Gastrocnemius medialis (tissue), 4 donors: ENCODE data around the gene CEP290. TPM values are rescaled to one million over a fixed set of nuclear protein-coding genes. Genes with fewer than 3 reads are reported as not detected.

Experiments used
- ATAC-seq, 2 donors: fragments of 150-250 bp; one replicate each; pipeline ENCODE4 v1.9.1; 2016
- DNase-seq, 2 donors: peaks; one replicate each; pipeline ENCODE4 v3.0.0-alpha.2; 2019
- H3K27ac ChIP-seq, 4 donors: fragments of 200-600 bp; sonication (generic); 1 replicate in 1 of 4; 2 replicates in 3 of 4; pipeline ENCODE4 v1.5.1; 2016 to 2018; ENCODE audit warnings: mild to moderate bottlenecking in 2 of 4, moderate library complexity in 1 of 4
- H3K27me3 ChIP-seq, 3 donors: fragments of 200-600 bp; sonication (generic) in 2 of 3; 1 replicate in 1 of 3; 2 replicates in 2 of 3; pipeline versions ENCODE4 v1.5.1 to v1.6.0; 2016 to 2019; ENCODE audit warnings: mild to moderate bottlenecking in 1 of 3, moderate library complexity in 1 of 3
- H3K36me3 ChIP-seq, 2 donors: fragments of 200-600 bp; sonication (generic) in 1 of 2; one replicate each; pipeline ENCODE4 v1.5.1; 2017 to 2018
- H3K4me1 ChIP-seq, 2 donors: fragments of 200-600 bp; sonication (generic) in 1 of 2; one replicate each; pipeline ENCODE4 v1.5.1; 2016 to 2017; ENCODE audit warnings: mild to moderate bottlenecking in 2 of 2
- H3K4me3 ChIP-seq, 4 donors: fragments of 200-600 bp; sonication (generic) in 3 of 4; 1 replicate in 1 of 4; 2 replicates in 3 of 4; pipeline ENCODE4 v1.5.1; 2016 to 2019; ENCODE audit warnings: mild to moderate bottlenecking in 2 of 4
- H3K9me3 ChIP-seq, 3 donors: fragments of 200-600 bp; sonication (generic) in 2 of 3; 1 replicate in 1 of 3; 2 replicates in 2 of 3; pipeline ENCODE4 v1.5.1; 2016 to 2019
- POLR2A ChIP-seq, 2 donors: fragments of 450-650 bp; IDR thresholded peaks; one replicate each; pipeline ENCODE4 v1.6.1; 2017; ENCODE audit warnings: antibody characterized with exemption in 2 of 2, mild to moderate bottlenecking in 2 of 2, moderate library complexity in 2 of 2
- in situ Hi-C, 4 donors: fragments of 200-750 bp; cut with MboI; loops; one replicate each; pipeline versions ENCODE4 v1.15.0 to v1.8.0; 2017; ENCODE audit warnings: low sequenced_read_pairs in 4 of 4
- intact Hi-C: fragments of 100-400 bp; cut with DNase I; formaldehyde crosslinking; loops from one replicate; pipeline ENCODE4 v1.15.1; 2023; ENCODE audit warnings: low total_unique reads
- total RNA-seq, 4 donors: library from RNA; depleted of rRNA; stranded (reverse); fragments of >200 nt; gene quantifications; one replicate each; pipeline versions ENCODE4 v1.1.0 to v1.2.3, GENCODE V29; 2016
- TF ChIP-seq, protein P1 (sequence below), 5 experiments: fragments of 450-650 bp in 3 of 5; fragments of 200-600 bp in 2 of 5; sonication (generic) in 2 of 5; IDR thresholded peaks in 4 of 5; conservative IDR thresholded peaks in 1 of 5; 1 replicate in 4 of 5; 2 replicates in 1 of 5; pipeline ENCODE4 v1.5.1; 2016 to 2019; ENCODE audit warnings: antibody characterized with exemption in 5 of 5, mild to moderate bottlenecking in 3 of 5, moderate library complexity in 3 of 5

The CEP290 gene
- total RNA-seq, 4 donors from 2014 or later = 2.5 to 9.4 (median 5.0) TPM

DNA sequence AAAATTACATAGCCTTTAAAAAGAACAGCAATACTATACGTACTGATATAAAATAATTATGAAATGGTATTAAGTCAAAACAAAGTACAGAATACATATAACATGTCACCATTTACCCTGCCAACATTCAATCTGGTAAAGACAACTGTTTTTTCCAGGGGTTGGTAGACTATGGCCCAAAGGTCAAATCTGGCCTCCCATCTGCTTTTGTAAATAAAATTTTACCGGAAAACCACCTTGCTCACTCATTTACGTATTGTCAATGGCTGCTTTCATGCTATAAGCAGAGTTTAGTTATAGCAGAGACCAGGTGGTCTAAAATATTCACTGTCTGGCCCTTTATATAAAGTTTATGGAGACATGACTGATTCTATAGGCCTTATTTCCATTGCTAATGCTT lies 14.0 kb downstream of the CEP290 start:
- Histone ChIP-seq H3K9me3 (no peaks in the 10 kb centered on the region), H3K36me3 (peaks cover 0 to 38% of the 10 kb centered on the region in 2 donors), H3K4me3 (no peak overlapping the region), H3K4me1 (peaks cover 0 to 5% of the 10 kb centered on the region in 2 donors), H3K27ac (no peak overlapping the region), H3K27me3 (no peaks in the 10 kb centered on the region)
- ATAC-seq (no peak), DNase-seq (no peak)
- intact Hi-C loops = no loop called here
- TF ChIP-seq POLR2A (IDR thresholded peaks at IDR 0.05) = no peak
- TF ChIP-seq, protein P1, sequence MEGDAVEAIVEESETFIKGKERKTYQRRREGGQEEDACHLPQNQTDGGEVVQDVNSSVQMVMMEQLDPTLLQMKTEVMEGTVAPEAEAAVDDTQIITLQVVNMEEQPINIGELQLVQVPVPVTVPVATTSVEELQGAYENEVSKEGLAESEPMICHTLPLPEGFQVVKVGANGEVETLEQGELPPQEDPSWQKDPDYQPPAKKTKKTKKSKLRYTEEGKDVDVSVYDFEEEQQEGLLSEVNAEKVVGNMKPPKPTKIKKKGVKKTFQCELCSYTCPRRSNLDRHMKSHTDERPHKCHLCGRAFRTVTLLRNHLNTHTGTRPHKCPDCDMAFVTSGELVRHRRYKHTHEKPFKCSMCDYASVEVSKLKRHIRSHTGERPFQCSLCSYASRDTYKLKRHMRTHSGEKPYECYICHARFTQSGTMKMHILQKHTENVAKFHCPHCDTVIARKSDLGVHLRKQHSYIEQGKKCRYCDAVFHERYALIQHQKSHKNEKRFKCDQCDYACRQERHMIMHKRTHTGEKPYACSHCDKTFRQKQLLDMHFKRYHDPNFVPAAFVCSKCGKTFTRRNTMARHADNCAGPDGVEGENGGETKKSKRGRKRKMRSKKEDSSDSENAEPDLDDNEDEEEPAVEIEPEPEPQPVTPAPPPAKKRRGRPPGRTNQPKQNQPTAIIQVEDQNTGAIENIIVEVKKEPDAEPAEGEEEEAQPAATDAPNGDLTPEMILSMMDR (IDR thresholded peaks at IDR 0.05 in 4 of 5, conservative IDR thresholded peaks at IDR 0.05 in 1 of 5) = no peak
- in situ Hi-C loops = loop anchor here in 2 of 4 donors (25.0 kb wide), 2 partner anchors 859 to 884 kb away; no protein-coding TSS in a partner anchor

GRCh38 chr12:88127099-88127498 lies 14.8 kb downstream of the CEP290 start:
- no peak overlapping the region for H3K27ac ChIP-seq
- H3K4me3 ChIP-seq = no peak overlapping the region
- TF ChIP-seq, protein P1 (IDR thresholded peaks at IDR 0.05 in 4 of 5, conservative IDR thresholded peaks at IDR 0.05 in 1 of 5) = no peak
- TF ChIP-seq POLR2A (IDR thresholded peaks at IDR 0.05) = no peak
- DNase-seq (no peak), ATAC-seq (no peak)
- in situ Hi-C loops = loop anchor here in 2 of 4 donors (25.0 kb wide), 2 partner anchors 860 to 885 kb away; no protein-coding TSS in a partner anchor
- no peaks in the 10 kb centered on the region for H3K9me3 ChIP-seq
- peaks cover 0 to 38% of the 10 kb centered on the region in 2 donors for H3K36me3 ChIP-seq
- peaks cover 0 to 2% of the 10 kb centered on the region in 2 donors for H3K4me1 ChIP-seq
- no peaks in the 10 kb centered on the region for H3K27me3 ChIP-seq
- intact Hi-C loops = no loop called here

DNA sequence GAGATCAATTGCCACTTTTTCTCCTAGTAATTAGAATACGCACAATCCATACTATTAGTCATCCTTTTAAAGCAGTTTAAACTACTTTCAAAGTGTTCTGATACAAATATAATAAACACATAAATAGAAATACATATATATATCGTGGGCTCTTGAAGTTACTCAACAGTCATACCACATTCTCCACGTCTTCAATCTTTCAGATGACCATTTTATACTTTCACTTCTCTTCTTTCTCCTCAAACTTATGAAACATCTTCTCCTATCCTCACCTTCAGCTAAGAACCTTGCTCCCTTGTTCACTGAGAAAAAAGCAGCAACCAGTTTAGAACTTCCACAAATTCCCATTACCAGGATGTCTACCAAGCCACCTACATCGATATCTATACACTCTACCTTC lies 19.2 kb downstream of the CEP290 start:
- in situ Hi-C loops (loop anchor here in 2 of 4 donors (25.0 kb wide), 2 partner anchors 865 to 1365 kb away; no protein-coding TSS in a partner anchor), intact Hi-C loops (no loop called here)
- TF ChIP-seq POLR2A (IDR thresholded peaks at IDR 0.05) = no peak
- TF ChIP-seq, protein P1 (IDR thresholded peaks at IDR 0.05 in 4 of 5, conservative IDR thresholded peaks at IDR 0.05 in 1 of 5) = no peak
- no peak overlapping the region for H3K27ac ChIP-seq
- DNase-seq = no peak
- no peak overlapping the region for H3K4me3 ChIP-seq
- no peak for ATAC-seq
- peaks cover 0 to 49% of the 10 kb centered on the region in 2 donors for H3K36me3 ChIP-seq
- H3K4me1 ChIP-seq = no peaks in the 10 kb centered on the region
- no peaks in the 10 kb centered on the region for H3K9me3 ChIP-seq
- no peaks in the 10 kb centered on the region for H3K27me3 ChIP-seq

DNA sequence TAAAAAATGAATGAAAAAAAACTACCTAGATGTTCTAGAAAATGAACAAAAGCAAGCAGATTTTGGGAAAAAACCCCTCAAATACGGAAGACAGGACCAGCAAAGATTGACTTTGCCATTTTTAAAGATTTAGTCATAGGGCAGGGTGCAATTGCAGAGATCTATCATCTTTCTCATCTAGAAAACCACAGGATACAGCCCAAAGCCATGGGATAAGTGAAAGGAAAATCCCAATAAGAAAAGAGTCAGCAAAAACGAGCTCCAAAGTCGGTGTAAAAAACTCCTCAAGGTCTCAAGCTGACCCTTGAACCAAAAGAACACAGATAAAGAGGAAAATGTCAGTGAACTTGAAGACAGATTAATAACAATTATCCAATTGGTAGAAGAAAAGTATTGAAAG lies 28.0 kb downstream of the CEP290 start:
- Histone ChIP-seq H3K27ac (no peak overlapping the region), H3K4me3 (no peak overlapping the region), H3K27me3 (no peaks in the 10 kb centered on the region), H3K4me1 (no peaks in the 10 kb centered on the region), H3K9me3 (no peaks in the 10 kb centered on the region), H3K36me3 (peaks cover 0 to 53% of the 10 kb centered on the region in 2 donors)
- no peak for TF ChIP-seq POLR2A (IDR thresholded peaks at IDR 0.05)
- TF ChIP-seq, protein P1 (IDR thresholded peaks at IDR 0.05 in 4 of 5, conservative IDR thresholded peaks at IDR 0.05 in 1 of 5) = no peak
- ATAC-seq (no peak), DNase-seq (no peak)
- in situ Hi-C loops (loop anchor here in 2 of 4 donors (25.0 kb wide), 2 partner anchors 873 to 1373 kb away; no protein-coding TSS in a partner anchor), intact Hi-C loops (loop anchor here (10.0 kb wide), 1 partner anchor 881 kb away; no protein-coding TSS in a partner anchor)
